ENCODE measurements around the gene DENND6A. TPM values are rescaled to one million over a fixed set of nuclear protein-coding genes. Genes with fewer than 3 reads are reported as not detected.
"Not testable (repeated sequence)": the region's sequence is repeated elsewhere in the genome, so short reads cannot be mapped to it uniquely, and the experiment has no call there.

DENND6A gene
- polyA plus RNA-seq, 1 experiment, result 10.8 TPM

DNA sequence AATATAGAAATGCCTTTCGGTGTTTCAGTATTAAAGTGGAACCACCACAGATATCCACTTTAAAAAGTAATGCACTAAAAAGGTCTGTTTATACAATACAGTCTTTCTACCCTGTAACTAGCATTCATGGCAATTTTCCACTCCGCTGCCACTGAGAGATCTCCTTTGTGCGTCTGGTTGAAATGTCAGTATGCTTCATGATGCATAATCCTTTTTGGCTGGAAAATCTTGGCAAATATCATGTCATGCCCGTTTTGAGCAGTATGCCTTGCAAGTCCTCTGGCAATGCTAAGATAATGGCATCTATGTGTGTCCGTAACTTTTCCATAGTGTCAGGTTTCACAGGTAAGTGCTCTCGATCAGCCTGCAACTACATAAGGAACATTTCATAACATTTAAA, 64.9 kb downstream of the DENND6A start:
- TF ChIP-seq, protein P1, sequence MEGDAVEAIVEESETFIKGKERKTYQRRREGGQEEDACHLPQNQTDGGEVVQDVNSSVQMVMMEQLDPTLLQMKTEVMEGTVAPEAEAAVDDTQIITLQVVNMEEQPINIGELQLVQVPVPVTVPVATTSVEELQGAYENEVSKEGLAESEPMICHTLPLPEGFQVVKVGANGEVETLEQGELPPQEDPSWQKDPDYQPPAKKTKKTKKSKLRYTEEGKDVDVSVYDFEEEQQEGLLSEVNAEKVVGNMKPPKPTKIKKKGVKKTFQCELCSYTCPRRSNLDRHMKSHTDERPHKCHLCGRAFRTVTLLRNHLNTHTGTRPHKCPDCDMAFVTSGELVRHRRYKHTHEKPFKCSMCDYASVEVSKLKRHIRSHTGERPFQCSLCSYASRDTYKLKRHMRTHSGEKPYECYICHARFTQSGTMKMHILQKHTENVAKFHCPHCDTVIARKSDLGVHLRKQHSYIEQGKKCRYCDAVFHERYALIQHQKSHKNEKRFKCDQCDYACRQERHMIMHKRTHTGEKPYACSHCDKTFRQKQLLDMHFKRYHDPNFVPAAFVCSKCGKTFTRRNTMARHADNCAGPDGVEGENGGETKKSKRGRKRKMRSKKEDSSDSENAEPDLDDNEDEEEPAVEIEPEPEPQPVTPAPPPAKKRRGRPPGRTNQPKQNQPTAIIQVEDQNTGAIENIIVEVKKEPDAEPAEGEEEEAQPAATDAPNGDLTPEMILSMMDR (IDR thresholded peaks at IDR 0.05; ENCODE audit: low read depth, low read length), result no peak
- no peak for DNase-seq (ENCODE audit: low read depth, low spot score)
- ChIA-PET CTCF (no interaction called here), POLR2A (no interaction called here)
- Histone ChIP-seq H3K9me3 (ENCODE audit: control insufficient read depth, insufficient read depth, low read length) (no peaks in the 10 kb centered on the region), H3K27ac (ENCODE audit: low read depth, low read length) (no peak overlapping the region), H3K4me3 (ENCODE audit: low read depth, low read length) (no peak overlapping the region), H3K27me3 (ENCODE audit: control insufficient read depth, insufficient read depth, low read length) (no peaks in the 10 kb centered on the region)

- H3K9me3 ChIP-seq (ENCODE audit: control insufficient read depth, insufficient read depth, low read length), result no peaks in the 10 kb centered on the region
- no peak for DNase-seq (ENCODE audit: low read depth, low spot score)
Observed at GRCh38 chr3:57624801-57625200, 68.1 kb downstream of the DENND6A start.

GRCh38 chr3:57622362-57622761, 70.5 kb downstream of the DENND6A start:
- TF ChIP-seq, protein P1 (IDR thresholded peaks at IDR 0.05; ENCODE audit: low read depth, low read length), result no peak
- Histone ChIP-seq H3K4me3 (ENCODE audit: low read depth, low read length) (no peak overlapping the region), H3K27ac (ENCODE audit: low read depth, low read length) (no peak overlapping the region), H3K27me3 (ENCODE audit: control insufficient read depth, insufficient read depth, low read length) (no peaks in the 10 kb centered on the region), H3K9me3 (ENCODE audit: control insufficient read depth, insufficient read depth, low read length) (no peaks in the 10 kb centered on the region)
- ChIA-PET POLR2A (no interaction called here), CTCF (no interaction called here)
- no peak for DNase-seq (ENCODE audit: low read depth, low spot score)

More at GRCh38 chr3:57624801-57625200, 68.1 kb downstream of the DENND6A start:
- Histone ChIP-seq H3K27me3 (ENCODE audit: control insufficient read depth, insufficient read depth, low read length) (no peaks in the 10 kb centered on the region), H3K27ac (ENCODE audit: low read depth, low read length) (no peak overlapping the region), H3K4me3 (ENCODE audit: low read depth, low read length) (no peak overlapping the region)
- TF ChIP-seq, protein P1 (IDR thresholded peaks at IDR 0.05; ENCODE audit: low read depth, low read length), result no peak
- ChIA-PET CTCF (no interaction called here), POLR2A (no interaction called here)

DNA sequence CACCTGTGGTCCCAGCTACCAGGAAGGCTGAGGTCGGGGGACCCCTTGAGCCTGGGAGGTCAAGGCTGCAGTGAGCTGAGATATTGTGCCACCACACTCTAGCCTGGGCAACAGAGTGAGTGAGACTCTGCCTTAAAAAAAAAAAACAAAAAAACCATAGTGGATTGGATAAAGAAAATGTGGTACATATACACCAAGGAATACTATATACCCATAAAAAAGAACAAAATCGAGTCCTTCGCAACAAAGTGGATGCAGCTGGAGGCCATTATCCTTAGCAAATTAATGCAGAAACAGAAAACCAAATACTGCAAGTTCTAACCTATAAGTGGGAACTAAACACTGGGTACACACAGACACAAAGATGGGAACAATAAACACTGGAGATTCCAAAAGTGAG, 75.1 kb downstream of the DENND6A start:
- no peak overlapping the region for H3K27ac ChIP-seq (ENCODE audit: low read depth, low read length)
- no peak for DNase-seq (ENCODE audit: low read depth, low spot score)
- POLR2A ChIA-PET, result no interaction called here
- H3K4me3 ChIP-seq (ENCODE audit: low read depth, low read length), result no peak overlapping the region
- no peaks in the 10 kb centered on the region for H3K9me3 ChIP-seq (ENCODE audit: control insufficient read depth, insufficient read depth, low read length)
- CTCF ChIA-PET, result interaction anchor here (0.7 kb wide), 1 partner anchor 235 kb away, joined by 3 read pairs; no protein-coding TSS in a partner anchor
- TF ChIP-seq, protein P1 (IDR thresholded peaks at IDR 0.05; ENCODE audit: low read depth, low read length), result no peak
- H3K27me3 ChIP-seq (ENCODE audit: control insufficient read depth, insufficient read depth, low read length), result no peaks in the 10 kb centered on the region

GRCh38 chr3:57616233-57616632, 76.6 kb downstream of the DENND6A start:
- Histone ChIP-seq H3K27me3 (ENCODE audit: control insufficient read depth, insufficient read depth, low read length) (no peaks in the 10 kb centered on the region), H3K27ac (ENCODE audit: low read depth, low read length) (no peak overlapping the region), H3K9me3 (ENCODE audit: control insufficient read depth, insufficient read depth, low read length) (no peaks in the 10 kb centered on the region), H3K4me3 (ENCODE audit: low read depth, low read length) (no peak overlapping the region)
- DNase-seq (ENCODE audit: low read depth, low spot score), result no peak
- ChIA-PET POLR2A (no interaction called here), CTCF (no interaction called here)
- TF ChIP-seq, protein P1 (IDR thresholded peaks at IDR 0.05; ENCODE audit: low read depth, low read length), result no peak

- H3K27me3 ChIP-seq (ENCODE audit: control insufficient read depth, insufficient read depth, low read length); CTCF ChIA-PET; DNase-seq (ENCODE audit: low read depth, low spot score); POLR2A ChIA-PET; H3K9me3 ChIP-seq (ENCODE audit: control insufficient read depth, insufficient read depth, low read length); H3K27ac ChIP-seq (ENCODE audit: low read depth, low read length); H3K4me3 ChIP-seq (ENCODE audit: low read depth, low read length): not testable (repeated sequence)
Observed at GRCh38 chr3:57611870-57612269, 81.0 kb downstream of the DENND6A start.

All from AG04450 (cell line).